ENCODE results near the gene TMEM33.

The TMEM33 gene

GRCh38 chr4:42008011-42008786 lies 73.0 kb downstream of the TMEM33 start:
- no peak for DNase-seq
